HG03135 (cell line): ENCODE measurements around the gene ABI1.
A peak's percentile ranks its signal among the peaks of the same experiment; 100 is the strongest.

Experiments used
- ATAC-seq: cut with Tn5 transposase; IDR thresholded peaks from one replicate; pipeline ENCODE4 v1.9.1; 2021; ENCODE audit warnings: mild to moderate bottlenecking, moderate library complexity; ENCODE audit not compliant: unreplicated experiment

Gene ABI1

DNA sequence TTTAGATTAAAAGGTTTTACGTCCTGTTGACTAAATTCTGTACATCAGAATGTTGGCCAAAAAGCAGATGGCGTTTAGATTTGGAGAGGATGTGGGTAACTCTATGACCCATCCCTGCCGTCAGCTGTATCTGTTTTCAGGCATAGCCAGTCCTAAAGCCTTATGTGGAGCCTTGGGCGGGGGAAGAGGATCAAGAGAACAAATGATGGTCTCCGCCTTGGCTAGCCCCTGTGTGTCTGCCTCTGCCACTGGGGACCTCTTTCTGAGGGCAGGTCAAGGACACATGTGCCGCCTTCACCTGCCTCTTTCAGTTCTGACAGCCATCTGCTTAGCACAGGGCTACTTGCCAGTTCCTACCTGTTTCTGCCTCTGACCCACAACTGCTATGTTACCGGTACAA is 139.2 kb downstream of the ABI1 start:
- ATAC-seq = no peak

DNA sequence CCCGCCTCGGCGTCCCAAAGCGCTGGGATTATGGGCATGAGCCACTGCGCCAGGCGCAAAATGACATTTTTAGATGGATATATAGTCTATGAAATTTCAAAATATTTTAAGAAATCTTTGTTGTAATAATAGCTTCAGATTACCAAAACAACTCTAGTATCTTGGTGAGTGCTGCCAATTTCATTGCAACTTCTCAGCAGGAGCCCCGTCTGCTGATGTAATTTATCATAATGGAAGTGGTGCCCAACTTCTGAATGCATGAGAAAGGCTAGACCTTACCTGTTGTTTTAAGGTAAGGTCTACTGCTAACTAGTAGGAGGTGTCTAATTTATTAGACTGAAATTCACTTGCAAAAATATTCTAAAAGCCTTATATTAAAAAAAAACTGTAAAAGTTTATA is 143.3 kb downstream of the ABI1 start:
- no peak for ATAC-seq

DNA sequence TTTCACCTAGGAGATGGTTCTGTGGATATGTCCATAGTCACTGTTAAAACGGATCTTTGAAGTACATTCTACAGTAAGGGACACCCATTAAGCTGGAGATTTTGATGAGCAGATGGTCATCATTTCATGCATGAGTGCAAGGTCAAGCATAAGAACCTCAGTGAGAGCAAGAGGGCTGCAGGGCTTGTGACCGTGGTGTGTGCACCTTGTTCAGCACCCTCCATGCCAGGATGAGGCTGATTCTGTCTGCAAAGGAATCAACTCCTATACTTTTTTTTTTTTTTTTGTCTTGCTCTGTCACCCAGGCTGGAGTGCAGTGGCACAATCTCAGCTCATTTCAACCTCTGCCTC is 145.6 kb downstream of the ABI1 start:
- ATAC-seq = no peak

DNA sequence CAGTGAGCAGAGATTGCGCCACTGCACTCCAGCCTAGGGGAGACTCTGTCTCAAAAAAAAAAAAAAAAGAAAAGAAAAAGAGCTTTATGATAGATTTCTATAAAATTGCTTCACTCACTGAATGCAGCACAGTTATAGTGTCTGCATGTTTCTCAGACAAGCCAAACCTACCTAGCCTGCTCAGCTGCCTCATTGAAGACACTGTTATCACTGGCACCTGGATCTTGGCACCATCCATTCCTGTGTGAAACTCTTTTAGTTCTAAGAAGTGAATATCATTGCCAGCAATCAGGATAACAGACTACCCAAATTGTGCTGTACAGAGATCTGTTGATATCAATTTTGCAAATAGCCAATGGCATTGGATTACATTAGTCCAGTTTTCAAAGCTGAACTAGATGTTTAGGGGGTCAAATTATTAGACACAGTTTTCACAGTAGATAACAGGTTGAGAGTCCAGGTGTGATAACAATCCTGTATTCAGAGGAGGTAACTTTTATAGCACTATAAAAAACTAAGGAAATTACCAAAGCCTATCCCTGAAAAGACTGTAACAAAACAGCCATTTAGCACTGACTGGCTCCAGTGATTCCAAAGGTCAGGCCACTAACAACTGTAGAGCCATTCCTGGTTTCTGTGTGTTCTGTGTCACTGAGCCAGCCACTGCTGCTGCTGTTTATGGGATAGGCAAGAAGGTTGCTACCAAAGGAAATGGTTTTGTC is 146.2 kb downstream of the ABI1 start:
- no peak for ATAC-seq

DNA sequence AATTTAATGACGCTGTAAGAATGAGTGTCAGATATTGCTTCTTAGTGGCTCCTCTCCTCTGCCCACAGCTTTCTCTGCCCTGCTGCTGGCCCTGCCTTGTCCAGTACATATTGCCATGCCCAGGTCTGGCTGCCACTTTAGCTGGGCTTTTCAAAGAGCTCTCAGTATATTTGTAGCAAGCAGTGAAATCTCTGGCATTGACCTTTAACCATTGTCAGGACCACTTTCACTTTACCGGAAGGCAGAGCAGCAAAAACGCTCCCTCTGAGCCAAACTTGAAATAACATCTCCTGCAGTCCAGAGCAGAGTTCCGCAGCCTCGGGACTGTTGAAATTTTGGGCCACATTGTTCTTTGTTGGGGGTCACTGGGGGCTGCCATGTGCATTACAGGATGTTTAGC is 149.4 kb downstream of the ABI1 start:
- ATAC-seq = no peak

DNA sequence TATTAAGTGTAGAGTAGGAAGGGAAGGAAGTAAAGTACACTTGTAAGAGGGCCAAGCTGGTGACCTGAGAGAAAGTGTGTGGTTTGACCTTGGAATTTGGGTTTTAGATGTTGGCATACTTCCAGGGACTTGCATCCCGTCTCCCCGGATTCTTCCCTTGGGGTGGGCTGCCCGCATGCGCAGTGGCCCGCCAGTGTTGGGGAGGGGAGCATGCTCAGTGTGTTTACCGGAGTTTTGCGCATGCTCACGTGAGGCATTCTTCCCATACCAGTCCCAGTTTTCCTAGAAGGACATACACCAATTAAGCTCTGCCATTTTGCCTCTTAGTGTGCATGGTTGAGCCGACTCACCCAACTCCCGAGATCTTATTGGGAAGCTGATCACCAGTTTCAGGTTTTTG is 153.8 kb downstream of the ABI1 start:
- no peak for ATAC-seq

DNA sequence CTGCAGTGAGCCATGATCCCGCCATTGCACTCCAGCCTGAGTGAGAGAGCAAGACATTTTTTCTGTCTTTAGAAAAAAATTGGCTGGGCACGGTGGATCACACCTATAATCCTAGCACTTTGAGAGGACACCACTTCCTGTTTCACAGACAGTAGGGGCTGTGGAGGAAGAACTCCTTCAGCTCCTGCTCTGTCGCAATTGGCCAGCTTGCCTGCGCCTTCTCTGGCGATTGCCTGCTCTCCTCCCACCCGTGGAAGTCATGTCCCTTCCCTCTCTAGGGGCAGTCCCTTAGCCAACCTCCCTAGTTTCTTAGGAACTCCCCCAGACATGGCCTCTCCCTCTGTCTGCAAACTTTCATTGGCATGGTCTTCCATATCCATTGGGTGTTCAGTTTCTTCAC is 154.6 kb downstream of the ABI1 start:
- ATAC-seq = no peak

DNA sequence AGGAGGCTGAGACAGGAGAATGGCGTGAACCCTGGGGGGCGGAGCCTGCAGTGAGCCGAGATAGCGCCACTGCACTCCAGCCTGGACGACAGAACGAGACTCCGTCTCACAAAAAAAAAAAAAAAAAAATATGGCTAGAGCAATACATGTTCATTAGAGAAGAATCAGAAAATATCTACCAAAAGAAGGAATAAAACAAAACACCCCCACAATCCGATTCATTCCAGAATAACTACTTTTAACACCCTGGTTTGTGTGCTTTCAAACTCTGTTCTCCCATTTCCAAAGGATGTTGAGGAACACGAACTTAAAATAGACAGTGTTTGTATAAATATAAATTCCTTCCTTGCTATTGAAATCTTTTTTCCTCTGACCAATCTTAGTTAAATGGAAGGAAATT is 156.8 kb downstream of the ABI1 start:
- no peak for ATAC-seq

DNA sequence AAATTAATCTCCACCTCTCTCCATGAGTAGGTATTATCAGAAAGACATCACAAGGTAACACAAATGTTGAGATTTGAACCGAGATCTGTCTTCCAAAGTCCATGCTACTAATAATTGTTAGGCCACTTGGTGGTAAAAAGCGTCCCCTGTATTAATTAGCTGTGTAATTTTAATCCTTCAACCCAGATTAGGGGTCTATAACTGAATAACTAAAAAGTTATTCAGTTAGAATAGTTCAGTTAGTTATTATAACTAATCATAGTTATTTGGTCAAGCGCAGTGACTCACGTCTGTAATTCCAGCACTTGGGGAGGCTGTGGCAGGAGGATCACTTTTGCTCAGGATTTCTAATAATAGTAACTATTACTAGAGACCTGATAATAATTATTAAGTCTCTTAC is 157.7 kb downstream of the ABI1 start:
- ATAC-seq = no peak

DNA sequence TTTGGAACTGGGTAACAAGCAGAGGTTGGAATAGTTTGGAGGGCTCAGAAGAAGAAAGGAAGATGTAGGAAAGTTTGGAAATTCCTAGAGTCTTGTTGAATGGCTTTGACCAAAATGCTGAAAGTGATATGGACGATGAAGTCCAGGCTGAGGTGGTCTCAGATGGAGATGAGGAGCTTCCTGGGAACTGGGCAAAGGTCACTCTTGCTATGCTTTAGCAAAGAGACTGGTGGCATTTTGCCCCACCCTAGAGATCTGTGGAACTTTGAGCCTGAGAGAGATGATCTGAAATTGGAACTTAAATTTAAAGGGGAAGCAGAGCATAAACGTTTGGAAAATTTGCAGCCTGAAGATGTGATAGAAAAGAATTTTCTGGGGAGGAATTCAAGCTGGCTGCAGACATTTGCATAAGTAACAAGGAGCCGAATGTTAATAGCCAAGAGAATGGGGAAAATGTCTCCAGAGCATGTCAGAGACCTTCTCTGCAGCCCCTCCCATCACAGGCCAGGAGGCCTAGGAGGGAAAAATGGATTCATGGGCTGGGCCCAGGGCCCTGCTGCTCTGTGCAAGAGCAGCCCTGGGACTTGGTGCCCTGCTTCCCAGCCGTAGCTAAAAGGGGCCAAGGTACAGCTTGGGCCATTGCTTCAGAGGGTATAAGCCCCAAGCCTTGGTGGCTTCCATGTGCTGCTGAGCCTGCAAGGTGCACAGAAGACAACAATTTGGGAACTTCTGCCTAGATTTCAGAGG is 159.7 kb downstream of the ABI1 start:
- no peak for ATAC-seq

DNA sequence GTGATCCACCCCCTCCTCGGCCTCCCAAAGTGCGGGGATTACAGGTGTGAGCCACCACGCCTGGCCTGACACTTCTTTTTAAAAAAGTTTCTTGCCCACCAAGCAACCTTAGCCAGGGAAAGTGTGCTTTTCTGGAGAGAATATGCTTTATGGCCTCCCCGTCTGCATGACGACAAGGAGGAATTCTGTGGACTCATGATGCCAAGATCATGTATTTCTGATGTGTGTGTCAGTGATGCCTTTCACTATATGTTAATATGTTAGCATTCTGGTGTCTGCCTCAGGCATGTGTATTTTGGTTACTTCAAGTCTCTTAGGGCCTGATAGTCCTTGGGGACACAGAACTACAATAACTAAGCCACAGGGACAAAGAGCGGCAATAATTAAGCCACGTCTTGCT is 161.1 kb downstream of the ABI1 start:
- no peak for ATAC-seq

DNA sequence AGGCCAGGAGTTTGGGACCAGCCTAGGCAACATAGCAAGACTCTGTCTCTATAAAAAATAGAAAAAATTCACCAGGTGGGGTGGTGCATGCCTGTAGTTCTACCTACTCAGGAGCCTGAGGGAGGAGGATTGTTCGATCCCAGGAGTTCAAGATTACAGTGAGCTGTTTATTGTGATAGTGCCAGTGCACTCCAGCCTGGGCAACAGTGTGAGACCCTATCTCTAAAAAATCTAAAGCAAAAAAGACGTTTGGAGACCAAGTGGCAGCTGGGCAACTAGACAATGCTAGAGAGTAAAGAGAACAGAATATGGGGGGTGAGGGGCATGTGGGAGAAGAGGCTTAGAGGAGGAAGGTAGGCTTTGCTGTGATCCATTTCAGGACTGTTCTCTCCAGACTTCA is 161.8 kb downstream of the ABI1 start:
- ATAC-seq = no peak

DNA sequence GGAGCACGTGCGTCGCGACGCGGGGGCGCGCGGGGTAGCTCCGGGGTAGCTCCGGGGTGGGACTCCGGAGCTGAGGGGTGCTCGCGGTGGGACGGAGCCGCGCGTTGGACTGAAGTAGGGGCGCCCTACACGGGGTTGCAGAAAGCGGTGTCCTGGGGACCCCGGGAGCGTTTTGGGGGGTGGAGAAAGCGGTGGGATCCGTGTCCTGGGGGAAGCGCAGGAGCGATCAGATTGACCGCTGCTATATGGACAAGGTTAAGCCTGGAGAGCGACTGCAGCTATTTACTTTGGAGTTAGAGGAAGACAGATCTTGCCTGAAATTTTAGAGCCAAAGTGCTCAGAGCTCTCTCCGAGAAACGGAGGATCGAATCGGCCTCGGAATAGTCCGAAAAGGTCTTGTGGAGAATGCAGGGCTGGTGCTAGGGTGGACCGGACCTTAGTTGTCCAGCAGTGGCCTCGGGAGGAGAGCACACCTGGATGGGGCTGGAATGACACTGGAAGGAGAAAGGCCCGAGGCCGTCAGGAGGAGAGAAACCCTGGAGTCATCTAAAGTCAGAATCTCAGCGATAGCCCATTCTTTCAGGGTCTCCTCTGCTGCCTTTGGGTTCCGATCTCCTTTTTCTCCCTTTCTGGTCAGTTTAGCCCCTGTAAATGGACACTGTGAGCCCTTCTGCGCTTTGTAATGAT is 162.7 kb downstream of the ABI1 start:
- ATAC-seq = no peak

DNA sequence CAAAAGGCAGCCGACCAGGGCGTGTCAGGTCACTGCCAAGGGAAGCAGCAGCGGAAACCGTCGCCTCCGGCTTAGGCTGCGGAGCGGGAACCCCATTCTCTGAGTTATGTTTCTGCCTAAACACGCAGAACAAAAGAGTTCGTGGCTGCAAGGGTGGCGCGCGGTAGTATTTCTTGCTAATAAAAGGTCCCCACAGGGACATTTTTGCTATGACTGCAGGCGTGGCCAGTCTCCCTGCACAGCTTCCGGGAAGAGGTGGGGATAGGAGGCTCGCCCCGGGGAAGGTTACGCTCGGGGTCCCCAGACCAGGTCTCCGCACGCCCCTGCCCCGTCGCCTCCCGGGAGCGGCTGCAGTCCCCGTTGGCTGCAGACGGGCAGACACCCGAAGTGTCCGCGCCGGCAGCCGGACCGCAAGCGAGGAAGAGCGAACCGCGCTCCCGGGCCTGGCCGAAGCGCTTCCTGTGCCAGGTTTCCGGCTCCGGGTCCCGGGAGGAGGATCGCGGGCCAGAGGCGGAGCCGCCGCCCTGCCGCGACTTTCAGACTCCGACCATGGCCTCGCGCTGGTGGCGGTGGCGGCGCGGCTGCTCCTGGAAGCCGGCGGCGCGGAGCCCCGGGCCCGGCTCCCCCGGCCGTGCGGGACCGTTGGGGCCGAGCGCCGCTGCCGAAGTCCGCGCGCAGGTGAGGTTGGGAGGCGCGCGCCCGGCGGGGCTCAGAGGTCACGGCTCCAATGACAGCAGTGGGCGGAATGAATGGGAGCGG is 163.4 kb downstream of the ABI1 start, which contains the start of gene PDSS1:
Gene PDSS1 (plus strand): TSS at position 539 of the 759 bp plus-strand sequence. CDS start 11 bp downstream, at position 550.
- peak; percentile 78 for ATAC-seq

DNA sequence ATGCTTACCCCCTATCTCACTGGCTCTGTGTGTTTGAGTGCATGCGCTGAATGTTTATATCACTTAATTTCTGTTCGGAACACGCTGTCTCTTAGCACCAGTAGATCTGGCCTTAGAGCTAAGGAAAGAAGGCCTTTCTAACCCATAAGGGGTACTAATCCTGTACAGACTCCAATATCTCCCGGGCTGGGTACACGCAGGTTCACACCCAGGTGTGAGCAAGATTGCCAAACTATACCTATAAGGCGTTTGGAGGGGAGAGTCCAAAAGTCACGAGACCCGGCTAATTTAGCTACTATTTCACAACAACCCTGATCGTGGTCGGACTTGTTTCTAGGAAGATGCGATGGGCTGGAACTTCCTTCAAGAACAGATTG is 164.0 kb downstream of the ABI1 start:
- ATAC-seq = peak; percentile 10
